Measurements from ENCODE around the gene POU2AF2. TPM values are rescaled to one million over a fixed set of nuclear protein-coding genes. Genes with fewer than 3 reads are reported as not detected.

Gene POU2AF2
- total RNA-seq, 1 donor from 2014 or later: not detected

DNA sequence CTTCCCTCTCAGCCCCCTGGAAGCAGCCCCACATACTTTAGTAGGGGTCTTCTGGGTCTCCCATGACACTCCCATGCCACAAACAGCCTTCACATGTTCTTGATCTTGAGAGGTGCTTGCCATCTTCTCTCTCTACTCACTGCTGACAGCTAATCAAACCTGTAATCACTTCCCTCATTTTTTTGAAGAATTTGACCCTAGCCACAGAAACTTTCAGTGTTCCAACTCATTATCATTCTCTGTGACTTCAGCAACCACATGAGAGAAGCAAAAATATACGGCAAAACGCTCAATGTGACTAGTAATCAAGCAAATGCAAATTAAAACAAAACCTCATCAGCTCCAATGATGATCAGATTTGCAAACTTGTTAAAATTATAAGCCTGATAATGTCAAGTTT is 38.3 kb upstream of the POU2AF2 start:
- Histone ChIP-seq H4K20me1 (ENCODE audit: insufficient read depth, low read length) (no peaks in the 10 kb centered on the region), H2AFZ (ENCODE audit: low read depth, low read length) (no peak overlapping the region)

DNA sequence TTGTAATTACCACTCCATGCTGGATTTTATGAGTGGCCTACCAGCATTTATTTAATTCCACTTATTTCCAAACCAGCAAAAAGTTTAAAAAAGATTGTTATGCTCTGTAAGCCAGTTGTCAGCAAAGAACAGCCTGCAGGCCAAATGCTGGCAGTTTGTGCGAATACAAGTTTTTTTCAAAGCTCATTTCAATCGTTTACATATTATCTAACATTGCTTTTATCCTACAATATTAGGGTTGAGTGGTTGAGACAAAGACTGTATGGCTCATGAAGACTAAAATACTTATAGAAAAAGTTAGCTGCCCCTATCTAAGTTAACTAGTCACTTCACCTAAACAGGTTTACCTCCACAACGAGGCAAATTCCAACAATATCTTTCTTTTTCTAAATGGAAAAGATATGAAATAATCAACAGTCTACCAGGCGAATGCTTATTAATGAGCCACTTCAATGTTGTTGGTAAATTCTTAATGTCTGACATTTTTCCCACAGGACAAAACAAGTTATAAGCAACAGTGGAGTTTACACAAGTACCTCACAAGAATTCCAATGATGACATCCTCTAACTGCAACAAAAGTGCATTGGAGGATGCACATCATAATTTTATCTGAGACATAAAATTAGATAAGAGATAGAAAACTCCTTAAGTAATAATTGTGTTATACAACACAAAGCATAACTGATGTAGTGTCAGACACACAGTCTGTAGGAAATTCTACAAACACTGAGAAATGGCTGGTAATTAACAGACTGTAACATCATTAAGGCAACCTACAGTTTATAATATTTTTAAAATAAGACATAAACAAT is 35.8 kb upstream of the POU2AF2 start:
- no peaks in the 10 kb centered on the region for H4K20me1 ChIP-seq (ENCODE audit: insufficient read depth, low read length)
- TF ChIP-seq, protein P1, sequence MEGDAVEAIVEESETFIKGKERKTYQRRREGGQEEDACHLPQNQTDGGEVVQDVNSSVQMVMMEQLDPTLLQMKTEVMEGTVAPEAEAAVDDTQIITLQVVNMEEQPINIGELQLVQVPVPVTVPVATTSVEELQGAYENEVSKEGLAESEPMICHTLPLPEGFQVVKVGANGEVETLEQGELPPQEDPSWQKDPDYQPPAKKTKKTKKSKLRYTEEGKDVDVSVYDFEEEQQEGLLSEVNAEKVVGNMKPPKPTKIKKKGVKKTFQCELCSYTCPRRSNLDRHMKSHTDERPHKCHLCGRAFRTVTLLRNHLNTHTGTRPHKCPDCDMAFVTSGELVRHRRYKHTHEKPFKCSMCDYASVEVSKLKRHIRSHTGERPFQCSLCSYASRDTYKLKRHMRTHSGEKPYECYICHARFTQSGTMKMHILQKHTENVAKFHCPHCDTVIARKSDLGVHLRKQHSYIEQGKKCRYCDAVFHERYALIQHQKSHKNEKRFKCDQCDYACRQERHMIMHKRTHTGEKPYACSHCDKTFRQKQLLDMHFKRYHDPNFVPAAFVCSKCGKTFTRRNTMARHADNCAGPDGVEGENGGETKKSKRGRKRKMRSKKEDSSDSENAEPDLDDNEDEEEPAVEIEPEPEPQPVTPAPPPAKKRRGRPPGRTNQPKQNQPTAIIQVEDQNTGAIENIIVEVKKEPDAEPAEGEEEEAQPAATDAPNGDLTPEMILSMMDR (IDR thresholded peaks at IDR 0.05; ENCODE audit: insufficient read depth, low read depth, low read length): no peak
- no peak for TF ChIP-seq EZH2 (IDR thresholded peaks at IDR 0.05; ENCODE audit: insufficient read depth, low read length)

More for the DNA sequence above, 38.3 kb upstream of the POU2AF2 start:
- Histone ChIP-seq H3K4me1 (ENCODE audit: insufficient read depth, low read length) (peaks cover 8% of the 10 kb centered on the region), H3K9me3 (ENCODE audit: insufficient read depth, low read depth, low read length) (no peaks in the 10 kb centered on the region), H3K4me2 (ENCODE audit: low read length) (peak overlapping the region; percentile 52), H3K27ac (ENCODE audit: low read depth, low read length) (peak overlapping the region; percentile 60), H3K36me3 (ENCODE audit: insufficient read depth, low read length) (no peaks in the 10 kb centered on the region), H3K9ac (ENCODE audit: low read length) (no peak overlapping the region), H3K79me2 (ENCODE audit: insufficient read depth, low read length) (no peaks in the 10 kb centered on the region), H3K4me3 (ENCODE audit: insufficient read depth, low read depth, low read length) (no peak overlapping the region), H3K27me3 (ENCODE audit: insufficient read depth, low read length) (no peaks in the 10 kb centered on the region)
- DNase-seq (ENCODE audit: low read depth) (no peak), FAIRE-seq (no peak)
- Mint-ChIP-seq H3K27me3 (ENCODE audit: low read depth, unreplicated experiment) (no peaks in the 10 kb centered on the region), H3K9me3 (ENCODE audit: unreplicated experiment) (no peaks in the 10 kb centered on the region), H3K4me3 (ENCODE audit: unreplicated experiment) (no peak overlapping the region), H3K36me3 (ENCODE audit: low read depth, unreplicated experiment) (no peaks in the 10 kb centered on the region), H3K27ac (ENCODE audit: unreplicated experiment) (no peak overlapping the region), H3K4me1 (ENCODE audit: low read depth, unreplicated experiment) (peaks cover 6% of the 10 kb centered on the region)
- TF ChIP-seq EZH2 (IDR thresholded peaks at IDR 0.05; ENCODE audit: insufficient read depth, low read length): no peak

DNA sequence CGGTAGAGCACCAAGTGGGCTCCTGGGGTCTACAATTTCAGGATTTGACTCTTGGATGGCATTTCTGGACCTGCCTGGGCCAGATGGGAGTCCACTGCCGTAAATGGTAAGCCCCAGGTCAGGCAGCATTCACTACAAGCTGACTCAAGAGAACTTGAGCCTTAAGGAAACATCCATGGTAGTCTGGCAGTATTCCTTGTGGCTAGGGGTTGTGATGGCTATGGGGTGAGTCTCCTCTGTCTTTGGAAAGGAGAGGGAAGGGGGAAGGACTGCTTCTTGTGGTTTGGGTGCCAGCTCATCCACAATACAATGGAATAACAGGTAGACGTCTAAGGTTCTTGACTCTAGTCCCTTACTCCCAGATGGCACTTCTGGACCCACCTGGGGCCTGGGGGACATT is 32.3 kb upstream of the POU2AF2 start:
- H3K36me3 Mint-ChIP-seq (ENCODE audit: low read depth, unreplicated experiment): no peaks in the 10 kb centered on the region
- no peaks in the 10 kb centered on the region for H3K4me1 Mint-ChIP-seq (ENCODE audit: low read depth, unreplicated experiment)
- no peaks in the 10 kb centered on the region for H3K79me2 ChIP-seq (ENCODE audit: insufficient read depth, low read length)
- FAIRE-seq: no peak
- H3K4me3 ChIP-seq (ENCODE audit: insufficient read depth, low read depth, low read length): no peak overlapping the region
- H3K27ac ChIP-seq (ENCODE audit: low read depth, low read length): no peak overlapping the region
- no peaks in the 10 kb centered on the region for H3K4me1 ChIP-seq (ENCODE audit: insufficient read depth, low read length)
- H3K27ac Mint-ChIP-seq (ENCODE audit: unreplicated experiment): no peak overlapping the region
- H3K27me3 Mint-ChIP-seq (ENCODE audit: low read depth, unreplicated experiment): no peaks in the 10 kb centered on the region
- H2AFZ ChIP-seq (ENCODE audit: low read depth, low read length): no peak overlapping the region
- no peak overlapping the region for H3K4me2 ChIP-seq (ENCODE audit: low read length)
- H3K9me3 Mint-ChIP-seq (ENCODE audit: unreplicated experiment): no peaks in the 10 kb centered on the region
- H3K4me3 Mint-ChIP-seq (ENCODE audit: unreplicated experiment): no peak overlapping the region
- TF ChIP-seq, protein P1 (IDR thresholded peaks at IDR 0.05; ENCODE audit: insufficient read depth, low read depth, low read length): no peak
- no peak for TF ChIP-seq EZH2 (IDR thresholded peaks at IDR 0.05; ENCODE audit: insufficient read depth, low read length)
- peak; percentile 33 for DNase-seq (ENCODE audit: low read depth)
- H4K20me1 ChIP-seq (ENCODE audit: insufficient read depth, low read length): no peaks in the 10 kb centered on the region
- H3K9ac ChIP-seq (ENCODE audit: low read length): no peak overlapping the region
- no peaks in the 10 kb centered on the region for H3K27me3 ChIP-seq (ENCODE audit: insufficient read depth, low read length)
- no peaks in the 10 kb centered on the region for H3K36me3 ChIP-seq (ENCODE audit: insufficient read depth, low read length)
- no peaks in the 10 kb centered on the region for H3K9me3 ChIP-seq (ENCODE audit: insufficient read depth, low read depth, low read length)

More for the DNA sequence above, 35.8 kb upstream of the POU2AF2 start:
- no peaks in the 10 kb centered on the region for H3K27me3 Mint-ChIP-seq (ENCODE audit: low read depth, unreplicated experiment)
- H3K4me1 Mint-ChIP-seq (ENCODE audit: low read depth, unreplicated experiment): peaks cover 6% of the 10 kb centered on the region
- no peak overlapping the region for H3K27ac ChIP-seq (ENCODE audit: low read depth, low read length)
- no peaks in the 10 kb centered on the region for H3K9me3 ChIP-seq (ENCODE audit: insufficient read depth, low read depth, low read length)
- H3K36me3 ChIP-seq (ENCODE audit: insufficient read depth, low read length): no peaks in the 10 kb centered on the region
- no peaks in the 10 kb centered on the region for H3K9me3 Mint-ChIP-seq (ENCODE audit: unreplicated experiment)
- no peak overlapping the region for H3K4me3 Mint-ChIP-seq (ENCODE audit: unreplicated experiment)
- H3K4me3 ChIP-seq (ENCODE audit: insufficient read depth, low read depth, low read length): no peak overlapping the region
- H3K79me2 ChIP-seq (ENCODE audit: insufficient read depth, low read length): no peaks in the 10 kb centered on the region
- DNase-seq (ENCODE audit: low read depth) (no peak), FAIRE-seq (no peak)
- no peak overlapping the region for H3K4me2 ChIP-seq (ENCODE audit: low read length)
- no peaks in the 10 kb centered on the region for H3K27me3 ChIP-seq (ENCODE audit: insufficient read depth, low read length)
- H3K36me3 Mint-ChIP-seq (ENCODE audit: low read depth, unreplicated experiment): no peaks in the 10 kb centered on the region
- no peak overlapping the region for H3K27ac Mint-ChIP-seq (ENCODE audit: unreplicated experiment)
- H2AFZ ChIP-seq (ENCODE audit: low read depth, low read length): no peak overlapping the region
- peaks cover 8% of the 10 kb centered on the region for H3K4me1 ChIP-seq (ENCODE audit: insufficient read depth, low read length)
- H3K9ac ChIP-seq (ENCODE audit: low read length): no peak overlapping the region

Data from astrocyte (in vitro differentiated cells and primary cell).